Gastroesophageal sphincter (tissue), 3 donors: Measurements from ENCODE around the gene CIRBP.

ENCODE experiments used
- POLR2A ChIP-seq, 2 donors: fragments of 450-650 bp; IDR thresholded peaks; one replicate each; pipeline ENCODE4 v1.6.1; 2017; ENCODE audit warnings: antibody characterized with exemption in 2 of 2, mild to moderate bottlenecking in 2 of 2, moderate library complexity in 1 of 2
- POLR2AphosphoS5 ChIP-seq: sonication (generic); formaldehyde crosslinking; IDR thresholded peaks from one replicate; pipeline ENCODE4 v1.6.1; 2017; ENCODE audit warnings: antibody characterized with exemption
- TF ChIP-seq, protein P1 (sequence below), 4 experiments: fragments of 200-600 bp in 2 of 4; fragments of 450-650 bp in 2 of 4; sonication (generic) in 1 of 4; IDR thresholded peaks; one replicate each; pipeline ENCODE4 v1.5.1; 2017 to 2019; ENCODE audit warnings: antibody characterized with exemption in 4 of 4, mild to moderate bottlenecking in 2 of 4, moderate library complexity in 2 of 4

DNA sequence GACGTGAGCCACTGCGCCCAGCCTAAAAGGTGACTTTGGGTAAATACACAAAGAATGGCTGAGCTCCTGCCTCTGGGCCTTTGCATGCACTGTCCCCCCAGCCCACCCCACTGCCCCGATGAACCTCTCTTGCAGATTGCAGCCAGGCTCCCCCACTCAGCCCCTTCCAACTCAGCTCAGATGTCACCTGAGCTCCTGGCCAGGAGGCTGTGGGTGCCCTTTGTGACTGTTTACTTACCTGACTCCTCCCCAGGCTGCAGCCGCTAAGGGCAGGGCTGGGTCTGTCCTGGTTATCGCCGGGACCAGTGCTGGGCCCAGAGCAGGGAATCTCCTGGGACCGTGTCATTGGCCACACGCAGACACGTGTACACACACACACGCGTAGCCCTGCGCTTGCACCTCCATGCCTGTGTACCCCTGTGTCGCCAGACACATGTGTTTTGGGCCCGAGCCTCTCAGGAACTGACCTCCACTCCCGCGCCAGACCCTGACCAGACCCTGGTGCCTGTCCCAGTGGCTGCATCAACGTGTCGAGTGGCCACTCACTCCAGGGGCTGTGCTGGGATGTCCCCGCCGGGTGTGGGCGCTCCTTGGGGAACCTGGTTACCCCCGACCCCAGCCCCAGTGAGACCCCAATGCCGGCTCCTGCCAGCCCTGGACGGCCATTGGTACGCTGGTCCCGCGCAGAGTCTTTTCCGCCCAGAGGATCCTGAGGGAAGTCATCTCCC lies 35.2 kb downstream of the CIRBP start:
- TF ChIP-seq POLR2AphosphoS5: no peak
- TF ChIP-seq POLR2A (IDR thresholded peaks at IDR 0.05): no peak
- TF ChIP-seq, protein P1, sequence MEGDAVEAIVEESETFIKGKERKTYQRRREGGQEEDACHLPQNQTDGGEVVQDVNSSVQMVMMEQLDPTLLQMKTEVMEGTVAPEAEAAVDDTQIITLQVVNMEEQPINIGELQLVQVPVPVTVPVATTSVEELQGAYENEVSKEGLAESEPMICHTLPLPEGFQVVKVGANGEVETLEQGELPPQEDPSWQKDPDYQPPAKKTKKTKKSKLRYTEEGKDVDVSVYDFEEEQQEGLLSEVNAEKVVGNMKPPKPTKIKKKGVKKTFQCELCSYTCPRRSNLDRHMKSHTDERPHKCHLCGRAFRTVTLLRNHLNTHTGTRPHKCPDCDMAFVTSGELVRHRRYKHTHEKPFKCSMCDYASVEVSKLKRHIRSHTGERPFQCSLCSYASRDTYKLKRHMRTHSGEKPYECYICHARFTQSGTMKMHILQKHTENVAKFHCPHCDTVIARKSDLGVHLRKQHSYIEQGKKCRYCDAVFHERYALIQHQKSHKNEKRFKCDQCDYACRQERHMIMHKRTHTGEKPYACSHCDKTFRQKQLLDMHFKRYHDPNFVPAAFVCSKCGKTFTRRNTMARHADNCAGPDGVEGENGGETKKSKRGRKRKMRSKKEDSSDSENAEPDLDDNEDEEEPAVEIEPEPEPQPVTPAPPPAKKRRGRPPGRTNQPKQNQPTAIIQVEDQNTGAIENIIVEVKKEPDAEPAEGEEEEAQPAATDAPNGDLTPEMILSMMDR (IDR thresholded peaks at IDR 0.05): no peak
